HEK293 (cell line): ENCODE measurements around the gene CEP135.

Source experiments
- GLI2 ChIP-seq: fragments of 450-650 bp; formaldehyde crosslinking; IDR thresholded peaks from 2 replicates; pipeline ENCODE4; 2017; ENCODE audit warnings: missing biosample characterization, missing genetic modification characterization, low read depth, borderline replicate concordance
- KLF17 ChIP-seq: fragments of 450-650 bp; formaldehyde crosslinking; IDR thresholded peaks from 2 replicates; pipeline ENCODE4 v1.5.1; 2016; ENCODE audit warnings: missing biosample characterization, missing genetic modification characterization
- KLF8 ChIP-seq: fragments of 450-650 bp; formaldehyde crosslinking; IDR thresholded peaks from 2 replicates; pipeline ENCODE4 v1.5.1; 2016; ENCODE audit warnings: missing biosample characterization, missing genetic modification characterization
- PATZ1 ChIP-seq: fragments of 450-650 bp; formaldehyde crosslinking; IDR thresholded peaks from 2 replicates; pipeline ENCODE4 v1.5.1; 2016; ENCODE audit warnings: missing biosample characterization, missing genetic modification characterization
- SCRT1 ChIP-seq: fragments of 450-650 bp; formaldehyde crosslinking; IDR thresholded peaks from 2 replicates; pipeline ENCODE4 v1.5.1; 2016; ENCODE audit warnings: missing biosample characterization, missing genetic modification characterization, borderline replicate concordance
- SP7 ChIP-seq: fragments of 450-650 bp; formaldehyde crosslinking; IDR thresholded peaks from 2 replicates; pipeline ENCODE4 v1.5.1; 2016; ENCODE audit warnings: missing biosample characterization, missing genetic modification characterization
- YY2 ChIP-seq: fragments of 450-650 bp; formaldehyde crosslinking; IDR thresholded peaks from 2 replicates; pipeline ENCODE4 v1.5.1; 2016; ENCODE audit warnings: missing biosample characterization, missing genetic modification characterization
- ZBTB20 ChIP-seq: fragments of 450-650 bp; formaldehyde crosslinking; IDR thresholded peaks from 2 replicates; pipeline ENCODE4 v1.5.1; 2016; ENCODE audit warnings: missing biosample characterization, missing genetic modification characterization
- ZBTB8A ChIP-seq: fragments of 450-650 bp; formaldehyde crosslinking; IDR thresholded peaks from 2 replicates; pipeline ENCODE4 v1.5.1; 2016; ENCODE audit warnings: missing biosample characterization, missing genetic modification characterization
- ZNF10 ChIP-seq: fragments of 450-650 bp; formaldehyde crosslinking; IDR thresholded peaks from 2 replicates; pipeline ENCODE4 v1.5.1; 2017; ENCODE audit warnings: missing biosample characterization, missing genetic modification characterization
- ZNF121 ChIP-seq: fragments of 450-650 bp; formaldehyde crosslinking; IDR thresholded peaks from 2 replicates; pipeline ENCODE4 v1.5.1; 2016; ENCODE audit warnings: missing biosample characterization, missing genetic modification characterization
- ZNF133 ChIP-seq: fragments of 450-650 bp; formaldehyde crosslinking; IDR thresholded peaks from 2 replicates; pipeline ENCODE4 v1.5.1; 2016; ENCODE audit warnings: missing biosample characterization, missing genetic modification characterization
- ZNF146 ChIP-seq: fragments of 450-650 bp; formaldehyde crosslinking; IDR thresholded peaks from 2 replicates; pipeline ENCODE4 v1.5.1; 2016; ENCODE audit warnings: missing biosample characterization, missing genetic modification characterization
- ZNF214 ChIP-seq: fragments of 450-650 bp; formaldehyde crosslinking; IDR thresholded peaks from 2 replicates; pipeline ENCODE4 v1.5.1; 2017; ENCODE audit warnings: missing biosample characterization, mild to moderate bottlenecking, missing genetic modification characterization, borderline replicate concordance
- ZNF280C ChIP-seq: fragments of 450-650 bp; formaldehyde crosslinking; IDR thresholded peaks from 2 replicates; pipeline ENCODE4 v1.5.1; 2016; ENCODE audit warnings: missing biosample characterization, missing genetic modification characterization
- ZNF280D ChIP-seq: fragments of 450-650 bp; formaldehyde crosslinking; IDR thresholded peaks from 2 replicates; pipeline ENCODE4 v1.5.1; 2016; ENCODE audit warnings: missing biosample characterization, missing genetic modification characterization
- ZNF518A ChIP-seq: fragments of 450-650 bp; formaldehyde crosslinking; conservative IDR thresholded peaks from 2 replicates; pipeline ENCODE4 v1.5.1; 2016; ENCODE audit warnings: low read depth, missing biosample characterization, missing genetic modification characterization
- ZNF530 ChIP-seq: fragments of 450-650 bp; formaldehyde crosslinking; IDR thresholded peaks from 2 replicates; pipeline ENCODE4 v1.5.1; 2016; ENCODE audit warnings: low read depth, missing biosample characterization, missing genetic modification characterization
- ZNF548 ChIP-seq: fragments of 450-650 bp; formaldehyde crosslinking; IDR thresholded peaks from 2 replicates; pipeline ENCODE4 v1.5.1; 2016; ENCODE audit warnings: missing biosample characterization, missing genetic modification characterization
- ZNF596 ChIP-seq: fragments of 450-650 bp; IDR thresholded peaks from 2 replicates; pipeline ENCODE4 v1.5.0; 2018; ENCODE audit warnings: missing biosample characterization, mild to moderate bottlenecking, missing genetic modification characterization, moderate library complexity
- ZNF645 ChIP-seq: fragments of 450-650 bp; formaldehyde crosslinking; IDR thresholded peaks from 2 replicates; pipeline ENCODE4; 2016; ENCODE audit warnings: missing biosample characterization, missing genetic modification characterization
- ZSCAN18 ChIP-seq: fragments of 450-650 bp; formaldehyde crosslinking; IDR thresholded peaks from 2 replicates; pipeline ENCODE4 v1.5.1; 2016; ENCODE audit warnings: missing biosample characterization, missing genetic modification characterization

The CEP135 gene

GRCh38 chr4:56048702-56049431 is 100.1 kb downstream of the CEP135 start (continued):
- TF ChIP-seq ZNF280D (tag by site-specific recombination) (no peak), PATZ1 (tag by site-specific recombination) (peak; percentile 47; the same call in 1 of the 2 replicates), YY2 (tag by site-specific recombination) (no peak), ZBTB8A (tag by site-specific recombination) (peak; percentile 81), ZNF518A (tag by site-specific recombination) (no peak), ZNF645 (tag by site-specific recombination) (no peak), ZNF530 (no peak), KLF17 (tag by site-specific recombination) (no peak), GLI2 (tag by site-specific recombination) (no peak), ZNF10 (tag by site-specific recombination) (no peak), ZNF146 (tag by site-specific recombination) (no peak), ZSCAN18 (tag by site-specific recombination) (no peak), ZNF133 (tag by site-specific recombination) (no peak), ZBTB20 (peak; percentile 81), ZNF214 (tag by site-specific recombination) (no peak), SCRT1 (tag by site-specific recombination) (no peak), SP7 (tag by site-specific recombination) (0 out of 2 replicates have a peak, but pooled peaks have one; percentile 25), ZNF121 (tag by site-specific recombination) (no peak), KLF8 (tag by site-specific recombination) (peak; percentile 43; the same call in 1 of the 2 replicates), ZNF280C (tag by site-specific recombination) (no peak), ZNF548 (tag by site-specific recombination) (no peak), ZNF596 (no peak)
